Endothelial cell (in vitro differentiated cells): ENCODE measurements around the gene WASF2. TPM values are rescaled to one million over a fixed set of nuclear protein-coding genes. Genes with fewer than 3 reads are reported as not detected.
A peak's percentile ranks its signal among the peaks of the same experiment; 100 is the strongest.

Experiments used
- DNase-seq: peaks from one replicate; pipeline ENCODE4 v3.0.0; 2021; ENCODE audit warnings: low spot score
- H3K27ac Mint-ChIP-seq: one replicate; pipeline ENCODE4 v1.8.0; 2021; ENCODE audit warnings: mixed read lengths, inconsistent platforms; ENCODE audit not compliant: unreplicated experiment
- H3K27me3 Mint-ChIP-seq: one replicate; pipeline ENCODE4 v1.8.0; 2021; ENCODE audit warnings: mild to moderate bottlenecking, moderate library complexity, mixed read lengths, inconsistent platforms; ENCODE audit not compliant: unreplicated experiment
- H3K36me3 Mint-ChIP-seq: one replicate; pipeline ENCODE4 v1.8.0; 2021; ENCODE audit warnings: mild to moderate bottlenecking, low read depth, mixed read lengths, inconsistent platforms; ENCODE audit not compliant: unreplicated experiment
- H3K4me1 Mint-ChIP-seq: one replicate; pipeline ENCODE4 v1.8.0; 2021; ENCODE audit warnings: mild to moderate bottlenecking, mixed read lengths, inconsistent platforms; ENCODE audit not compliant: unreplicated experiment
- H3K4me3 Mint-ChIP-seq: one replicate; pipeline ENCODE4 v1.8.0; 2021; ENCODE audit warnings: mild to moderate bottlenecking, mixed read lengths, inconsistent platforms; ENCODE audit not compliant: unreplicated experiment
- H3K9me3 Mint-ChIP-seq: one replicate; pipeline ENCODE4 v1.8.0; 2021; ENCODE audit warnings: mixed read lengths, inconsistent platforms; ENCODE audit not compliant: unreplicated experiment
- total RNA-seq: library from RNA; stranded (reverse); fragmentation: NEBNext Ultra II Directional; extraction: Animal tissue kit (Norgen Biotek cat#: 25700); gene quantifications from one replicate; pipeline ENCODE4 v1.2.1, GENCODE V29; 2021; ENCODE audit not compliant: unreplicated experiment
- TF ChIP-seq, protein P1 (sequence below): fragments of 200-600 bp; sonication (generic); IDR thresholded peaks from one replicate; pipeline ENCODE4 v1.5.0; 2021; ENCODE audit warnings: antibody characterized with exemption; ENCODE audit not compliant: unreplicated experiment

The WASF2 gene
- total RNA-seq, 1 donor from 2014 or later: 272 TPM

DNA sequence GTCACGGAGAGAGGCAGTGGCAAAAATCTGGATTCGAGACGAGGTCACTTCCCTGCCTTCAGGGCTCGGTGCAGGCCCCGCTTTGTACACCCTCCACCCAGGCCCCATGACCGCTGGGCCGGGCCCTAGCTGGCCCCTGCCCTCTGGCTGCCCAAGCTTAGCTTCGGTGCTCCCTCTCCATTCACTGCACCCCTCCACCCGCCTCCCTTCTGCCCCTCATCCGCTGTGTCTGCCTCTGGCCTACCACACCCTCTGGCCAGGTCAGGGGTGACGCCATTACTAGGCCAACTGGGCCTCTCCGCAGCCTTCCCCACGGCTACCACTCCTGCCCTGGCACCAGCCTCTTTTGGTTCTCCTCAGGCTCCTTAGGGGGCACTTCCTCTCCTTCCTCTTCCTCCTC lies 106.3 kb downstream of the WASF2 start:
- peaks cover 4% of the 10 kb centered on the region for H3K36me3 Mint-ChIP-seq
- H3K4me1 Mint-ChIP-seq: peaks cover 8% of the 10 kb centered on the region
- H3K9me3 Mint-ChIP-seq: no peaks in the 10 kb centered on the region
- TF ChIP-seq, protein P1, sequence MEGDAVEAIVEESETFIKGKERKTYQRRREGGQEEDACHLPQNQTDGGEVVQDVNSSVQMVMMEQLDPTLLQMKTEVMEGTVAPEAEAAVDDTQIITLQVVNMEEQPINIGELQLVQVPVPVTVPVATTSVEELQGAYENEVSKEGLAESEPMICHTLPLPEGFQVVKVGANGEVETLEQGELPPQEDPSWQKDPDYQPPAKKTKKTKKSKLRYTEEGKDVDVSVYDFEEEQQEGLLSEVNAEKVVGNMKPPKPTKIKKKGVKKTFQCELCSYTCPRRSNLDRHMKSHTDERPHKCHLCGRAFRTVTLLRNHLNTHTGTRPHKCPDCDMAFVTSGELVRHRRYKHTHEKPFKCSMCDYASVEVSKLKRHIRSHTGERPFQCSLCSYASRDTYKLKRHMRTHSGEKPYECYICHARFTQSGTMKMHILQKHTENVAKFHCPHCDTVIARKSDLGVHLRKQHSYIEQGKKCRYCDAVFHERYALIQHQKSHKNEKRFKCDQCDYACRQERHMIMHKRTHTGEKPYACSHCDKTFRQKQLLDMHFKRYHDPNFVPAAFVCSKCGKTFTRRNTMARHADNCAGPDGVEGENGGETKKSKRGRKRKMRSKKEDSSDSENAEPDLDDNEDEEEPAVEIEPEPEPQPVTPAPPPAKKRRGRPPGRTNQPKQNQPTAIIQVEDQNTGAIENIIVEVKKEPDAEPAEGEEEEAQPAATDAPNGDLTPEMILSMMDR: no peak
- H3K4me3 Mint-ChIP-seq: no peak overlapping the region
- peaks cover 3% of the 10 kb centered on the region for H3K27me3 Mint-ChIP-seq
- no peak overlapping the region for H3K27ac Mint-ChIP-seq
- DNase-seq: no peak

DNA sequence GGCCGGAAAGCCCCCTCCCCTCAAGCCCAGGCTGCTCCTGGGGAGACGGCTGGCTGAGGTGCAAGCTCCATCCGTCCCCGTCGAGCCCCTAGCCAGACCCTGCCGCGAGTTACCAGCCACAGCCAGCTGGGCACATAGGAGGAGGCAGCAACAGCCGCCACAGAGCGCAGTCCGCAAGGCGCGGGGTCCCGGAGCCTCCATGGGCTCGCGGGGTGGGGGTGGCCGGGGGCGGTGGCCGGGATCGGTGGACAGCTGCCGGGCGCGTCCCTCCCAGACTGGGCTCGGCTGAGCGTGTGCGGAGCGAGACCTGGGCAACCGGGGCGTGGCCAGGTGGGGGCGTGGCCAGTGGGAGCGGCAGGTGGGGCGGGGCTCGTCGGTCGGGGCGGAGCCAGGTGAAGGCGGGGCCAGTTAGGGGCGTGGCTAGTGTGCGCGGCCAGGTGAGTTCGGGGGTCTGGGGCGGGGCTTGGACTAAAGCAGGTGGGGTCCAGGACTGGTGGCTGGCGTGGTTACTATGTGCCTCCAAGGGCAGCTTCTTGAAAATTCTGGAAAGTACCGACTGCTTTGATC lies 106.8 kb downstream of the WASF2 start, which contains the start of gene CD164L2:
Gene CD164L2, minus strand, starts transcription at position 295 of the 567 bp plus-strand sequence. Its CDS starts 94 bp downstream, at position 201.
- DNase-seq: peak; percentile 56
- peaks cover 4% of the 10 kb centered on the region for H3K36me3 Mint-ChIP-seq
- H3K27ac Mint-ChIP-seq: no peak within 1 kb of the TSS
- TF ChIP-seq, protein P1: no peak
- no peaks in the 10 kb centered on the region for H3K9me3 Mint-ChIP-seq
- H3K27me3 Mint-ChIP-seq: peaks cover 3% of the 10 kb centered on the region
- H3K4me3 Mint-ChIP-seq: no peak within 1 kb of the TSS
- peaks cover 4% of the 10 kb centered on the region for H3K4me1 Mint-ChIP-seq

DNA sequence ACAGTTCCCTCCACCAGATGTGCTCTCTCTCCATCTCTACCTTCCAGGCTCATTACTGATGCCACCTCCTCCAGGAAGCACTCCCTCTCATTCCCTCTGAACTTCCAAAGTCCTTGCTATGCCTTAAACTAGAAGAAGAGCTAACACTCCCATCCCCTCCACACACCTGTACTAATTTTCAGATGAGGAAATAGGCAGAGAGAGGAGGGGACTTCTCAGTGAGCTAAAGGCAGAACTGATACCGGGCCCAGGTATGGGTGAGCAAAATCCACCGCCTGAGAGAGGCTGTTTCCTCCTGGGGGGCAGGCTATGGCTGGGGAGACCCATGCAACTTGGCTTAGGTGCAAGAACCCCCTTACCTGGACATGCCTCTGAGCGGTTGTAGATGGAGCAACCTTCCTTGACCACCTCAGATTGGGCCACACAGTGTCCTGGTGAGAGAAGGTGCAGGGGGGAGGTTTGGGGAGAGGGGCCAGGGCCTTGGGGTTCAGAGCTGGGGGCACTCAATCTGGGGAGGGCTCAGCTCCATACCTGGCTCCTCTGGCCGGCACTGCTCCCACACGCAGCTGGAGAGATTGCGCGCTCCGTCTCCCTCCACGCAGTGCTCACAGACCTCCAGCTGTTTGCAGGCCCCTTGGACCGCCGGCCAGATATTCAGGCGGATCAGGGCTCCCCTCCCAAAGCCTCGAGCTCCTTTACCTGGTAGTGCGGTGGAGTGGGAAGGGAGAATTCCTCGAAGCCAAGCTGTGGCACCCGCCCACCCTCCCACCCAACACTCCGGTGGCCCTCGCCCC lies 107.8 kb downstream of the WASF2 start:
- H3K27ac Mint-ChIP-seq: no peak overlapping the region
- H3K9me3 Mint-ChIP-seq: no peaks in the 10 kb centered on the region
- H3K27me3 Mint-ChIP-seq: peaks cover 3% of the 10 kb centered on the region
- H3K4me3 Mint-ChIP-seq: no peak overlapping the region
- peaks cover 4% of the 10 kb centered on the region for H3K36me3 Mint-ChIP-seq
- TF ChIP-seq, protein P1: no peak
- DNase-seq: no peak
- peaks cover 4% of the 10 kb centered on the region for H3K4me1 Mint-ChIP-seq

DNA sequence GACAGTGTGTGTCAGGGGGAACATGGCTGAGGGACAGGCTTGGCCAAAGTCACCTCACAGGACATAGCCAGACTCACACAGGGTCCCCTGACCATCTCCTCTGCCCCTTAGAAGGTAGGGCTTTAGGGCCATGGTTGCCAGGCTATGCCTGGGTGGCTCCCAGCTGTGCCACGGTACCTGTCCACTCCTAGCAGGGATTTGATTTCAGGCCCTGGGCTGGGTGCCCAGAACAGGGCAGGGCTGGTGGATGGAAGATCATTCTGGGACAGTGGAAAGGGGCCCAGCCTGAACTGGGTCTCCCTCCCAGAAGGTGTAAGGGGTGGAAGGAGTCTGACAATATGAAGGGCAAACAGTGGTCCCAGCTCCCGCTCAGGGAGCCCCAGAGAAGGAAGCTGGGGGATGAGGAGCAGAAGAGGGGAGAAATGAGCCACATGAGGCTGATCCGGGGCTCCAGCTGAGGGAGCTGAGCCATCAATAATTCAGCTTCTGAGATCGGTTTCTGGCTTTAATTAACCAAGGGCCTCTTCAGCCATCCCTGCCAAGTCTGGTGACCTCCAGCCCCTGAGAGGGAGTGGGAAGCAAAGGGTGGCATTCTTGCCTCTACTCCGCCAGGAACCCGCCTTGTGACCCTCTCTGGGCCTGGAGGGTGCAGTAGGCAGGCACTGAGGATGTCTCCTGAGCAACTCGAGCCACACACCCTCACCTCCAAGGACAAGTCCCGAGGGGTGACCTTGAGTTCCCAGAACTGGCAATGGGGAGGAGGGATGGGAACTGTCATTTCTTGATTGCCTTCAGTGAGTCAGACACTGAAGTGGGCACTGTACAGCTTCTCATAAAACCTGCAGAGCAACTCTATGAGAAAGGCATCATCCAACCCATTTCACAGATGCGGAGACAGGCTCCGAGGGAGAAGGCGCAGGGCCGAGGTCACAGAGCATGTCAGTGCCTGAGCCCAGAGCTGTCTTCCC lies 108.9 kb downstream of the WASF2 start:
- Mint-ChIP-seq H3K4me3 (no peak overlapping the region), H3K36me3 (peaks cover 4% of the 10 kb centered on the region), H3K27ac (no peak overlapping the region), H3K4me1 (peaks cover 11% of the 10 kb centered on the region), H3K9me3 (no peaks in the 10 kb centered on the region), H3K27me3 (peaks cover 3% of the 10 kb centered on the region)
- DNase-seq: no peak
- TF ChIP-seq, protein P1: no peak
